Chondrocyte (in vitro differentiated cells): Measurements from ENCODE around the gene UROC1. TPM values are rescaled to one million over a fixed set of nuclear protein-coding genes. Genes with fewer than 3 reads are reported as not detected.

ENCODE experiments used
- DNase-seq: peaks from one replicate; pipeline ENCODE4 v3.0.0; 2021; ENCODE audit warnings: mixed read lengths, low spot score
- H3K27ac Mint-ChIP-seq: one replicate; pipeline ENCODE4 v1.8.0; 2021; ENCODE audit warnings: mild to moderate bottlenecking, moderate library complexity, mixed read lengths; ENCODE audit not compliant: unreplicated experiment
- H3K27me3 Mint-ChIP-seq: 2 replicates; pipeline ENCODE4 v1.8.0; 2021; ENCODE audit warnings: low read depth, mixed read lengths
- H3K36me3 Mint-ChIP-seq: 2 replicates; pipeline ENCODE4 v1.8.0; 2021; ENCODE audit warnings: low read depth, mixed read lengths
- H3K4me1 Mint-ChIP-seq: 2 replicates; pipeline ENCODE4 v1.8.0; 2021; ENCODE audit warnings: low read depth, mild to moderate bottlenecking, mixed read lengths
- H3K4me3 Mint-ChIP-seq: one replicate; pipeline ENCODE4 v1.8.0; 2021; ENCODE audit warnings: mild to moderate bottlenecking, moderate library complexity, mixed read lengths; ENCODE audit not compliant: unreplicated experiment
- H3K9me3 Mint-ChIP-seq: 2 replicates; pipeline ENCODE4 v1.8.0; 2021; ENCODE audit warnings: low read depth, mixed read lengths
- total RNA-seq: library from RNA; stranded (reverse); gene quantifications from 3 replicates; pipeline ENCODE4 v1.2.1, GENCODE V29; 2021
- TF ChIP-seq, protein P1 (sequence below): fragments of 200-600 bp; sonication (generic); IDR thresholded peaks from 2 replicates; pipeline ENCODE4 v1.5.0; 2021; ENCODE audit warnings: antibody characterized with exemption, mild to moderate bottlenecking, moderate library complexity

Gene UROC1
- total RNA-seq, 1 donor from 2014 or later = not detected

DNA sequence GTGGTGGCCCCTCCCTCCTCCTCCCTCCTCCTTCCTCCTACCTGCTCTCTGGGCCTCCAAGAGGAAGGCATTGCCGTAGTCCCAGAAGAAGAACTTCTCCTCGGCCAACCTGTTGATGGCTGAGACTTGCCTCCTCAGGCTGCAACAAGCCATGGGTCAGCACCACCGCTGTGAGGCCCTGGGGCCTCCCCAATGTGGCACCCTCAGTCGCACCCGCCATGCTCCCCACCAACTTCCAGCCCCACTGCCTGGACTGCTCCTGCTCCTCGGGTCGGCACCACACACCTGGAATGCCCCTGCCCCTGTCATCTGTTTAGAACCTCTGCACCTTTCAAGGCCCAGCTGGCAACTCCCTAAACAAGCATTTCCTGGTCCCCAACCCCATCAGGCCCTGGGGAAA lies 17.6 kb downstream of the UROC1 start:
- Mint-ChIP-seq H3K4me3 (no peak overlapping the region), H3K4me1 (no peaks in the 10 kb centered on the region), H3K9me3 (no peaks in the 10 kb centered on the region), H3K27ac (no peak overlapping the region), H3K27me3 (peaks cover 13% of the 10 kb centered on the region), H3K36me3 (no peaks in the 10 kb centered on the region)
- TF ChIP-seq, protein P1, sequence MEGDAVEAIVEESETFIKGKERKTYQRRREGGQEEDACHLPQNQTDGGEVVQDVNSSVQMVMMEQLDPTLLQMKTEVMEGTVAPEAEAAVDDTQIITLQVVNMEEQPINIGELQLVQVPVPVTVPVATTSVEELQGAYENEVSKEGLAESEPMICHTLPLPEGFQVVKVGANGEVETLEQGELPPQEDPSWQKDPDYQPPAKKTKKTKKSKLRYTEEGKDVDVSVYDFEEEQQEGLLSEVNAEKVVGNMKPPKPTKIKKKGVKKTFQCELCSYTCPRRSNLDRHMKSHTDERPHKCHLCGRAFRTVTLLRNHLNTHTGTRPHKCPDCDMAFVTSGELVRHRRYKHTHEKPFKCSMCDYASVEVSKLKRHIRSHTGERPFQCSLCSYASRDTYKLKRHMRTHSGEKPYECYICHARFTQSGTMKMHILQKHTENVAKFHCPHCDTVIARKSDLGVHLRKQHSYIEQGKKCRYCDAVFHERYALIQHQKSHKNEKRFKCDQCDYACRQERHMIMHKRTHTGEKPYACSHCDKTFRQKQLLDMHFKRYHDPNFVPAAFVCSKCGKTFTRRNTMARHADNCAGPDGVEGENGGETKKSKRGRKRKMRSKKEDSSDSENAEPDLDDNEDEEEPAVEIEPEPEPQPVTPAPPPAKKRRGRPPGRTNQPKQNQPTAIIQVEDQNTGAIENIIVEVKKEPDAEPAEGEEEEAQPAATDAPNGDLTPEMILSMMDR = no peak
- DNase-seq = no peak

DNA sequence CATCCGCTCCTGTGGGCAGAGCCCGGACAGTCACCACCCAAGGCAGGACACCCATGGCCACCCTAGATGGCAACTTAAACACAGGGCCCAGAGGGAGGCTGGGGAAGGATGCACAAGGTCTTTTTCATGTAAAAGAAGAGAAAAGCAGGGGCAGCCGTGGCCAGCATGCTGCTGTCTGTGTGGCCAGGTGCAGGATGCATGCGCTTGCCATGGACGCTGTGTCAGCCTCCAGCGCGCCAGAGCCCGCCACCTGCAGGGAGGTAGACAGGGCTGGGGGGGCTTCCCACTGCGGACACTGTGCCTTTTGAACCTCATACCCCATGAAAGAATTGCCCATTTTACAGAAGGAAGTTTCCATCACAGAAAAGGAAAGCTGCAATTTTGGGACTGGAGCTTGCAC lies 18.2 kb downstream of the UROC1 start:
- Mint-ChIP-seq H3K27ac (no peak overlapping the region), H3K9me3 (no peaks in the 10 kb centered on the region), H3K27me3 (peaks cover 7% of the 10 kb centered on the region), H3K4me3 (no peak overlapping the region), H3K36me3 (no peaks in the 10 kb centered on the region), H3K4me1 (no peaks in the 10 kb centered on the region)
- TF ChIP-seq, protein P1 = no peak
- DNase-seq = no peak

DNA sequence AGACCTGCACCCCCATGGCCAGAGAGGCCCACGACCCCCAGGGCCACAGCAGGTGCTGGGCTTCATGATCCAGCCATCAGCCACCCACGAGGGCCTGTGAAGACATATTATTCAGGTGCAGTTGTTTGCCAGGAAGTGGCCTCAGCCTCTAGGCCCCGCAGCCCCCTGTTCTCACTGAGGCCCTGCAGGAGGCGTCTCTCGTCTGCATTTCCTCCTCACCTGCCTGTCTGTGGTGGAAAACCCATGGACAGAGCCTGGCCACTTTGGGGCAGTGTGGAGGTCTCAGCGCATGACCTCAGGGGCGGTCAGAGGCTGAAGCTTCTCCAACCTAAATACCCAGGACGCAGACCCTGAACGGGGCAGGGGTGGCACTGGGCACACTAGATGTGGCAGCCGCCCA lies 18.6 kb downstream of the UROC1 start:
- H3K27ac Mint-ChIP-seq = no peak overlapping the region
- peaks cover 2% of the 10 kb centered on the region for H3K27me3 Mint-ChIP-seq
- TF ChIP-seq, protein P1 = no peak
- no peak overlapping the region for H3K4me3 Mint-ChIP-seq
- no peaks in the 10 kb centered on the region for H3K4me1 Mint-ChIP-seq
- DNase-seq = no peak
- H3K9me3 Mint-ChIP-seq = no peaks in the 10 kb centered on the region
- H3K36me3 Mint-ChIP-seq = no peaks in the 10 kb centered on the region

DNA sequence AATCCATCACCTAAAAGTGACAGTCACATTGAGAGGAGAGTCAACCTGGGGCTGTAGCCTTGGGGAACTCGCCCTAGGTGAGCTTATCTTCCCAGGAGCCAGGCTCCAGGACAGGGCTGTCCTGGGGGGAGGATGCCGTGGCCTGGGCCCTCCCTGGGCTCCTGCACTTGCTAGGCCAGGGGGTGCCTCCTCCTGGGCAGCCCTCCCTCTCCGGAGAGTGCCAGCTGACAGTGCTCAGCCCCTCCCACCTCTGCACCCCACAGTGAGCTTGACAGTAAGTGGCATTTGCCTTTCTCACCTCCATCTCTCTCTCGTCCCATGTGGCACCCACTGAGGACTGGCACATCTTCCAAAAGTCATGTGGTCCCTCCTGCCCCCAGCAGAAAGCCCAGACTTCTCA lies 19.1 kb downstream of the UROC1 start:
- Mint-ChIP-seq H3K27me3 (peaks cover 2% of the 10 kb centered on the region), H3K27ac (no peak overlapping the region), H3K4me3 (no peak overlapping the region), H3K36me3 (no peaks in the 10 kb centered on the region), H3K9me3 (no peaks in the 10 kb centered on the region), H3K4me1 (no peaks in the 10 kb centered on the region)
- DNase-seq = no peak
- TF ChIP-seq, protein P1 = no peak

DNA sequence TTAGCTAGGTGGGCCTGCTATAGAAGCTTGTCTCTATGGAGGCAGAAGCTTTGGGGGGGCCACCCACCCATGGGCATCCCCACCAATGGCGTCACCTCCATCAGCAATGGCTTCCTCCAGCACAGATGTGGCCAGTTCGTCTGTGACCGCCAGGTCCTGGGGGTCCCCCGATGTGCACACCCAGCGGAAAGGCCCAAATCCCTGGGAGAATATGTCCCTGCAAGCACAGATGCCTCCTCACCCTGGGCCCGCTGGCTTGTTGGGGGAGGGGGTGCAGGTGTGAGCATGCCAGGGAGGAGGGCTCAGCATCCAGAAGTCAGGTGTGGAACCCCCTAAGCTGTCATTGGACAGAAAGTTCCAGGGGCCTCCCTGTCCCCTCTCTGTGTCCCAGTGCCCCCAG lies 19.6 kb downstream of the UROC1 start:
- no peak for DNase-seq
- Mint-ChIP-seq H3K36me3 (no peaks in the 10 kb centered on the region), H3K9me3 (no peaks in the 10 kb centered on the region), H3K27me3 (no peaks in the 10 kb centered on the region), H3K27ac (no peak overlapping the region), H3K4me1 (no peaks in the 10 kb centered on the region), H3K4me3 (no peak overlapping the region)
- TF ChIP-seq, protein P1 = no peak
